Sigmoid colon (tissue), 7 donors: ENCODE results near the gene HIF3A. TPM values are rescaled to one million over a fixed set of nuclear protein-coding genes. Genes with fewer than 3 reads are reported as not detected.
"Not testable (repeated sequence)": the region's sequence is repeated elsewhere in the genome, so short reads cannot be mapped to it uniquely, and the experiment has no call there.

ENCODE experiments used
- DNase-seq: peaks from one replicate; pipeline ENCODE4 v3.0.0-alpha.2; 2019
- H3K27ac ChIP-seq, 4 donors: fragments of 200-600 bp; sonication (generic); one replicate each; pipeline ENCODE4 v1.5.1; 2016 to 2019; ENCODE audit warnings: mild to moderate bottlenecking in 1 of 4
- H3K27me3 ChIP-seq, 3 donors: fragments of 200-600 bp; sonication (generic); one replicate each; pipeline ENCODE4 v1.5.1; 2019; ENCODE audit warnings: mild to moderate bottlenecking in 1 of 3
- H3K36me3 ChIP-seq, 4 donors: fragments of 200-600 bp; sonication (generic); one replicate each; pipeline ENCODE4 v1.5.1; 2016 to 2019
- H3K4me1 ChIP-seq, 4 donors: fragments of 200-600 bp; sonication (generic); one replicate each; pipeline ENCODE4 v1.5.1; 2017 to 2019
- H3K4me3 ChIP-seq, 4 donors: fragments of 200-600 bp; sonication (generic); one replicate each; pipeline ENCODE4 v1.5.1; 2017 to 2019; ENCODE audit warnings: mild to moderate bottlenecking in 2 of 4, moderate library complexity in 1 of 4
- H3K9me3 ChIP-seq, 4 donors: fragments of 200-600 bp in 3 of 4; sonication (generic) in 3 of 4; one replicate each; pipeline versions ENCODE4 v1.5.1 to v1.6.1; 2013 to 2019
- EP300 ChIP-seq, 4 donors: sonication (generic); formaldehyde crosslinking; IDR thresholded peaks; one replicate each; pipeline ENCODE4 v1.6.1; 2017; ENCODE audit warnings: antibody characterized with exemption in 4 of 4
- POLR2A ChIP-seq, 2 donors: fragments of 450-650 bp; IDR thresholded peaks; one replicate each; pipeline ENCODE4 v1.6.1; 2016; ENCODE audit warnings: antibody characterized with exemption in 2 of 2, mild to moderate bottlenecking in 2 of 2, moderate library complexity in 2 of 2
- POLR2AphosphoS5 ChIP-seq, 4 donors: sonication (generic); formaldehyde crosslinking; IDR thresholded peaks; one replicate each; pipeline ENCODE4 v1.6.1; 2017; ENCODE audit warnings: antibody characterized with exemption in 4 of 4
- WGBS, 2 donors: extraction: QIAGEN DNeasy Blood & Tissue Kit; methylation state at CpG; one replicate each; pipeline ENCODE4 v1.1.7; 2013; 5-methylcytosine and 5-hydroxymethylcytosine counted together
- intact Hi-C: fragments of 100-400 bp; cut with DNase I; formaldehyde crosslinking; loops from one replicate; pipeline ENCODE4 v1.15.1; 2023
- polyA plus RNA-seq, 3 donors: library from polyadenylated mRNA; stranded (reverse); fragments of 200-250 nt; gene quantifications; one replicate each; pipeline ENCODE4 v1.2.3, GENCODE V29; 2013
- total RNA-seq, 4 donors: library from RNA; depleted of rRNA; stranded (reverse); fragments of >200 nt; gene quantifications; one replicate each; pipeline ENCODE4 v1.1.0, GENCODE V29; 2016
- TF ChIP-seq, protein P1 (sequence below), 4 experiments: fragments of 450-650 bp in 3 of 4; fragments of 200-600 bp in 1 of 4; IDR thresholded peaks; one replicate each; pipeline ENCODE4 v1.5.1; 2016 to 2019; ENCODE audit warnings: antibody characterized with exemption in 4 of 4, mild to moderate bottlenecking in 3 of 4, moderate library complexity in 2 of 4
- donor health status: healthy with polysubstance abuse.
- donor health status: Bipolar disorder and iron deficiency.
- donor health status: healthy.

HIF3A gene
- total and polyA plus RNA-seq, 7 donors = 1.8 to 310 (median 63.0) TPM

DNA sequence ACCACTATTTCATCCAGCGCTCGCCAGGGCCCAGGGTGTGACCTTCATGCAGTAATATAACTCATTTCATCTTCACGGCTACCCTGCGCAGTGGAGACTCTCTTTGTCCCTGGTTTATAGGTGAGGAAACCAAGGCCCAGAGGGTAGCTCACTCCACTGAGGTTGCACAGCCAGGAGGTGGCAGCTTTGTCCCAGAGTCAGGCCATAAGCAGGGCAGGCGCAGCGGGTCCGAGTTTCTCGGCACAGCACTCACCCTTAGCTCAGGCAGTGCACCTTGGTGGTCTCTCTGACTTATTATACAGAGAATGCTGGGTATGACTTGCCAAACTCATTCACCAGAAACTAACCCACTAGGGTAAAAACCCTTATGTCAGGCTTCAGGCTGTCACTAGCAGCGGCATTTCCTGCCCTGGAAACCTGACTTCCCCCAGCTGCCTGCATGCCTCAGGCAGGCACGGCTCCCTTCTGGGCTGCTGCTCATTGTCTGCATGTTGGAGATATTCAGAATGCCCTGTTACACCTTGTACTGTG is 74.6 kb downstream of the HIF3A start:
- H3K9me3 ChIP-seq = no peaks in the 10 kb centered on the region
- TF ChIP-seq POLR2A (IDR thresholded peaks at IDR 0.05) (no peak), EP300 (IDR thresholded peaks at IDR 0.05) (no peak), POLR2AphosphoS5 (IDR thresholded peaks at IDR 0.05) (no peak)
- TF ChIP-seq, protein P1, sequence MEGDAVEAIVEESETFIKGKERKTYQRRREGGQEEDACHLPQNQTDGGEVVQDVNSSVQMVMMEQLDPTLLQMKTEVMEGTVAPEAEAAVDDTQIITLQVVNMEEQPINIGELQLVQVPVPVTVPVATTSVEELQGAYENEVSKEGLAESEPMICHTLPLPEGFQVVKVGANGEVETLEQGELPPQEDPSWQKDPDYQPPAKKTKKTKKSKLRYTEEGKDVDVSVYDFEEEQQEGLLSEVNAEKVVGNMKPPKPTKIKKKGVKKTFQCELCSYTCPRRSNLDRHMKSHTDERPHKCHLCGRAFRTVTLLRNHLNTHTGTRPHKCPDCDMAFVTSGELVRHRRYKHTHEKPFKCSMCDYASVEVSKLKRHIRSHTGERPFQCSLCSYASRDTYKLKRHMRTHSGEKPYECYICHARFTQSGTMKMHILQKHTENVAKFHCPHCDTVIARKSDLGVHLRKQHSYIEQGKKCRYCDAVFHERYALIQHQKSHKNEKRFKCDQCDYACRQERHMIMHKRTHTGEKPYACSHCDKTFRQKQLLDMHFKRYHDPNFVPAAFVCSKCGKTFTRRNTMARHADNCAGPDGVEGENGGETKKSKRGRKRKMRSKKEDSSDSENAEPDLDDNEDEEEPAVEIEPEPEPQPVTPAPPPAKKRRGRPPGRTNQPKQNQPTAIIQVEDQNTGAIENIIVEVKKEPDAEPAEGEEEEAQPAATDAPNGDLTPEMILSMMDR (IDR thresholded peaks at IDR 0.05) = no peak
- intact Hi-C loops = no loop called here
- 81 to 83% methylated on average over 10 of the region's 10 CpGs for WGBS, 2 donors
- peak; percentile 59 for DNase-seq
- H3K4me3 ChIP-seq = no peak overlapping the region
- peaks cover 0 to 25% (median 21%) of the 10 kb centered on the region in 4 donors for H3K4me1 ChIP-seq
- peaks cover 0 to 35% (median 8%) of the 10 kb centered on the region in 4 donors for H3K36me3 ChIP-seq
- H3K27ac ChIP-seq = no peak overlapping the region
- no peaks in the 10 kb centered on the region for H3K27me3 ChIP-seq

DNA sequence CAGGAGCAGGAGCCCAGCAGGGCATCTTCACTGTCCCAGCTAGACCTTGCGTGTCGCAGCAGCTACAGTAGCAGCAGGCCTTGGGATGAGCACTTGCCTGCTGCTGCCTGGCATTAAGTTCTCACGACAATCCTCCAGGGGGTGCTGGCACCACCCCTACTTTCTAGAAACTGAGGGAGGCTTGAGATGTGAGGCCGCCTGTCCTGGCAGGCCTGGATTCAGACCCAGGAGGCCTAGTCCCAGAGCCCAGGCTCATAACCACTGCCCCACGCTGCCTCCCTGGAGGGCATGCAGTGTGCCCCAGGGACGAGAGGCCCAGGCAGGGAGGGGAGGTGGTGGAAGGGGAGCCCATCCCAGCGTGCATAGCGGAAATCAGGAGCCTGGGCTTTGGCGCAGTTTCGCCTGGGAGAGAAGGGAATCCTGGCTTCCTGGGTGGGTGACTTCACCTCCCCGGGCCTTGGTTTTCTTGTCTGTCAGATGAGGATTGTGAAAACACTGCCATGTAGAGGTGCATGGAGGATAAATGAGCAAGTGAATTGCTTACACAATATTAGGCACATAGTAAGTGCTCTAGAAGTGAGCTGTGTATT is 76.2 kb downstream of the HIF3A start:
- Histone ChIP-seq H3K4me3 (no peak overlapping the region), H3K9me3 (no peaks in the 10 kb centered on the region), H3K27ac (peak overlapping the region; percentile 53 to 73 (median 62)), H3K4me1 (peaks cover 0 to 36% (median 27%) of the 10 kb centered on the region in 4 donors), H3K36me3 (peaks cover 0 to 33% (median 12%) of the 10 kb centered on the region in 4 donors), H3K27me3 (no peaks in the 10 kb centered on the region)
- peak; percentile 64 for DNase-seq
- TF ChIP-seq POLR2A (IDR thresholded peaks at IDR 0.05) = no peak
- no peak for TF ChIP-seq POLR2AphosphoS5 (IDR thresholded peaks at IDR 0.05)
- no peak for TF ChIP-seq EP300 (IDR thresholded peaks at IDR 0.05)
- TF ChIP-seq, protein P1 (IDR thresholded peaks at IDR 0.05) = no peak
- intact Hi-C loops = no loop called here
- WGBS, 2 donors = 60 to 84% methylated on average over 11 of the region's 11 CpGs

DNA sequence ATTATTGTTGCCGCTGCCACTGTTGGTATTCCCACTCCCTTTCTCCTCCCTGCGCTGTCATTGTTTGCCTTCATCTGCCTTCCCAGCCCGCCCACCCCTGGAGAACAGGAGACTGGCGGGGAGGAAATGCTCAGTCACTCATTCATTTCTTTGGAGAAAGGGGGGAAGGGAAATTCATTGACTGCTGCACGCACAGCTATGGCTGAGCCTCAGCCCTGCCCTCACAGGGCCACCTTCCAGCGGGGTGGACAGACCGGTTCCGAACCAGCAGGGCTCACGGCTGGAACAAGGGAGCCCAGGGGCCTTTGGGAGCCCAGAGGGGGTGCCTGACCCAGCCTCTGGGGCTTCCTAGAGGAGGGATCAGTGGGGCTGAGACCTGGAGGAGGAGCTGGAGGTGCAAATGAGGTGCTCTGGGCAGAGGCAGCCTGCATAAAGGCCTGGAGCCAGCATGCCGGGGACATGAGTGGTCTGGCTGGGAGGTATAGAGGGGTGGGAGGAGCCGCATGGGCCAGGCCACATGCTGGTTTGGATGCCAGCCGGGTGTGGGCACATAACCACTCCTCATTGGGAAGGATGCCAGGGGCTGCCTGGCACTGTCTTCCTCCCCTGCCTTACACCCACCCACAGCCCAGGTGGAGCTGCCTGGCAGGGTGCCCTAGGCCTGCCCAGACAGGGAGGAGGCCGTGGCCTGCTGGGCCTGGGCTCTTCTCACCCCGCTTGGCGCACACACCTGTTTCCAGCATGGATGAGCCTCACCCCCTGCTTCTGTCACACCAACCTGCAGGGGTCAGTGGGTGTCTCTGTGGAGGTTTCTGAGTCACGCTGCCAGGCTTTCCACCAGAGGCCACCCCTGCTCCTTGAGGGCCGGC is 76.9 kb downstream of the HIF3A start:
- no peaks in the 10 kb centered on the region for H3K27me3 ChIP-seq
- H3K4me1 ChIP-seq = peaks cover 0 to 43% (median 35%) of the 10 kb centered on the region in 4 donors
- H3K4me3 ChIP-seq = no peak overlapping the region
- H3K9me3 ChIP-seq = no peaks in the 10 kb centered on the region
- peak overlapping the region; percentile 53 to 73 (median 62) for H3K27ac ChIP-seq
- intact Hi-C loops = no loop called here
- DNase-seq = peak; percentile 87
- H3K36me3 ChIP-seq = peaks cover 0 to 26% (median 12%) of the 10 kb centered on the region in 4 donors
- no peak for TF ChIP-seq POLR2AphosphoS5 (IDR thresholded peaks at IDR 0.05)
- TF ChIP-seq EP300 (IDR thresholded peaks at IDR 0.05) = no peak
- TF ChIP-seq POLR2A (IDR thresholded peaks at IDR 0.05) = no peak
- TF ChIP-seq, protein P1 (IDR thresholded peaks at IDR 0.05) = no peak
- WGBS, 2 donors = 16 to 60% methylated on average over 17 of the region's 17 CpGs

DNA sequence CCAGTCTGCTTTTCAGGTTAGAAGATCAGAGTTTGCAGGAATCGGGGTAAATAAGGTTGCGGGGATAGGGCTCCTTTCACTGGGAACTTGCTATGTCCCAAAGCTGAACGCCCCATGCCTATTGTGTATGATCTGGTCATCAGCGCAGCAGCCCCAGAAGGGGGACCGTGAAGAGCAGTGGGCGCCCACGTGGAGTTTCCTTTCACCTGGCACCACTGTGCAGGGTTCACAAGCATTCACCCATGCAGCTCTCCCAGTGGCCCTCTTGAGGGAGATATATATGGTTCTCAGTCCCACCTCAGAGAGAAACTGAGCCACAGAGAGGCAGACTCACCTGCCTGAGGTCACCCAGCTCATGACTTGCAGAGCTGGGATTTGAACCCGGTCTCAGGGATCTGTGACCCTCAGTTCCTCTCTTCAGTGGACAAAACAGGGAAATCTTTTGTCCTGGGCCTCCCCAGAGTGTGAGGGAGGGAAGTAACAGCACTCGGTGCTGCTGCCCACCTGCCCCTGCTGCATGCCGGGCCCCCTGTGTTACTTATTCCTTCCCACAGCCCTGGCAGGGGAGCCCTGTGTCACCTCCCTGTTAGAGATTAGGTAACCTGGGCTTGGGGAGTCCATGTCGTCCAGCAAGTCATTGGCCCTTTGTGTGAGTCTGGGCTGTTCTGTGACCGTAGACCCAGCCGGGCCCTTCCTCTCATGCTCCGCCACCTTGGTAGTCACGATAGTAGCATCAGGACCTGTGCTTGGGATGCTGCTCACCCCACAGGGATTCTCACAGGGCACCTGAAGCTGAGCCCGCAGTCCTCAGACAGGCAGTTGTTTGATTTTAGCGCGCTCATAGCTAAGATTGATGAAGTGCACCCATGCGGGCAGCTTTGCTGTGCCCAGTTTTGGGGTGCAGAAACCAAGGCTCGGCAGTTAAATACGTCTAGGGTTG is 78.0 kb downstream of the HIF3A start:
- Histone ChIP-seq H3K9me3 (no peaks in the 10 kb centered on the region), H3K4me3 (no peak overlapping the region), H3K4me1 (peaks cover 0 to 54% (median 42%) of the 10 kb centered on the region in 4 donors), H3K27ac (peak overlapping the region; percentile 53 to 73 (median 62)), H3K27me3 (no peaks in the 10 kb centered on the region), H3K36me3 (peaks cover 0 to 23% (median 11%) of the 10 kb centered on the region in 4 donors)
- peak; percentile 52 for DNase-seq
- TF ChIP-seq, protein P1 (IDR thresholded peaks at IDR 0.05) = no peak
- TF ChIP-seq POLR2A (IDR thresholded peaks at IDR 0.05) (no peak), POLR2AphosphoS5 (IDR thresholded peaks at IDR 0.05) (no peak), EP300 (IDR thresholded peaks at IDR 0.05) (no peak)
- intact Hi-C loops = no loop called here
- 88 to 91% methylated on average over 21 of the region's 21 CpGs for WGBS, 2 donors

DNA sequence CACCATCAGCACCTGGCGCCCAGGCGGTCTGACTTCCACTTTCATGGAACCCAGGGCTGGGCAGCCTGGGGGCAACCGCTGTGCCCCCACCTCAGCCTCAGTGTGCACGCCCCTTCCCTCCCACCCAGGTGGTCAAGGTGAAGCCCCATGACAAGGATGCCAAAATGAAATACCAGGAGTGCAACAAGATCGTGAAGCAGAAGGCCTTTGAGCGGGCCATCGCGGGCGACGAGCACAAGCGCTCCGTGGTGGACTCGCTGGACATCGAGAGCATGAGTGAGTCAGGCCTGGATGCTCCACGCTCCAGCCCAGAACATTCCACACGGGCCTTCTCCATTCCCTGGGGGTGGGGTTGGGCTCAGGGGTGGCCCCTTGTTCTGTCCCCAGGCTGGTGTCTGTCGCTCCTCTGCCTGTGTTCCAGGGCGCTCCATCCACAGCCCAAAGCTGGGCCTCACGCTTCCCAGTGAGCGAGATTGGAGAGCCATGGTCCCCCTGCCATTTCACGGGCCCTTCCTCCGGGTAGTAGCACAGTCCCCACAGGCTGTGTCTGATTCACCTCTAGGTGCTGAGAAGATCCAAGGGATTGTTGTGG is 78.7 kb downstream of the HIF3A start:
- WGBS, 2 donors = 95 to 96% methylated on average over 22 of the region's 22 CpGs
- H3K4me3 ChIP-seq, H3K9me3 ChIP-seq, H3K27ac ChIP-seq, intact Hi-C loops, H3K27me3 ChIP-seq: not testable (repeated sequence)
- peak; percentile 63 for DNase-seq
- peaks cover 0 to 57% (median 42%) of the 10 kb centered on the region in 4 donors for H3K4me1 ChIP-seq
- peaks cover 0 to 23% (median 9%) of the 10 kb centered on the region in 4 donors for H3K36me3 ChIP-seq
